ENCODE measurements around the gene PTPRH. TPM values are rescaled to one million over a fixed set of nuclear protein-coding genes. Genes with fewer than 3 reads are reported as not detected.

PTPRH gene
- total and polyA plus RNA-seq, 9 of the 15 experiments (the other 6 are each of a cell fraction or from before 2014, with no cell fraction given), result 0.87 to 34.3 (median 22.7) TPM

GRCh38 chr19:55176076-55176475 is 33.2 kb downstream of the PTPRH start (continued):
- TF ChIP-seq POLR2B (IDR thresholded peaks at IDR 0.05; ENCODE audit: low read depth, partially characterized antibody) (no peak), HSF4 (CRISPR knock-in tag; IDR thresholded peaks at IDR 0.05; ENCODE audit: borderline replicate concordance) (no peak), ATF1 (CRISPR knock-in tag; IDR thresholded peaks at IDR 0.05) (no peak), ATF1 (tag; IDR thresholded peaks at IDR 0.05) (peak; percentile 44; the same call in 1 of the 2 replicates), NEUROD1 (IDR thresholded peaks at IDR 0.05; ENCODE audit: borderline replicate concordance, low read depth, low read length, partially characterized antibody) (no peak), GABPB1 (CRISPR knock-in tag; IDR thresholded peaks at IDR 0.05) (no peak; the same call in 1 of the 2 replicates), ARNT (IDR thresholded peaks at IDR 0.05) (0 out of 4 replicates have a peak, but pooled peaks of 1 of the 2 experiments have one; percentile 55), ZNF695 (CRISPR knock-in tag; IDR thresholded peaks at IDR 0.05) (no peak), ZNF239 (CRISPR knock-in tag; IDR thresholded peaks at IDR 0.05) (no peak), KDM5B (IDR thresholded peaks at IDR 0.05; ENCODE audit: insufficient replicate concordance, low read depth, low read length) (no peak), ZNF175 (CRISPR knock-in tag; IDR thresholded peaks at IDR 0.05; ENCODE audit: low read depth) (no peak), EWSR1 (IDR thresholded peaks at IDR 0.05; ENCODE audit: borderline replicate concordance, low read depth, partially characterized antibody) (no peak), GATAD2A (IDR thresholded peaks at IDR 0.05) (no peak), ETV1 (tag; conservative IDR thresholded peaks at IDR 0.05; ENCODE audit: low read depth) (peak; percentile 74; the same call in 1 of the 2 replicates), IRF9 (tag; IDR thresholded peaks at IDR 0.05) (no peak), ASH1L (IDR thresholded peaks at IDR 0.05; ENCODE audit: borderline replicate concordance, low read depth, partially characterized antibody) (no peak), FOXK2 (conservative IDR thresholded peaks at IDR 0.05 in 1 of 2, IDR thresholded peaks at IDR 0.05 in 1 of 2; ENCODE audit: low read depth in 2 of 2) (peak in 1 of 2 experiments; percentile 66; a peak in 2 of 4 replicates), ZBTB17 (CRISPR knock-in tag; IDR thresholded peaks at IDR 0.05) (peak; percentile 99), ZMIZ1 (IDR thresholded peaks at IDR 0.05; ENCODE audit: low read depth in 2 of 2, low read length in 2 of 2) (peak in 1 of 2 experiments; percentile 88; a peak in 2 of 4 replicates), ARID2 (IDR thresholded peaks at IDR 0.05) (no peak), ARID3B (CRISPR knock-in tag; IDR thresholded peaks at IDR 0.05; ENCODE audit: borderline replicate concordance) (no peak), HMG20B (CRISPR knock-in tag; IDR thresholded peaks at IDR 0.05) (no peak)

Data from K562 (cell line).